DMS153 (cell line): ENCODE results near the gene TMUB1.
"Not testable (repeated sequence)": the region's sequence is repeated elsewhere in the genome, so short reads cannot be mapped to it uniquely, and the experiment has no call there.

Source experiments
- DNase-seq: peaks from one replicate; lab custom pipeline; 2025; lab: John Stamatoyannopoulos, UW

Gene TMUB1

GRCh38 chr7:151053096-151053495 is 30.2 kb downstream of the TMUB1 start:
- DNase-seq = no peak

- no peak for DNase-seq
Measured at GRCh38 chr7:151051108-151051507, 32.2 kb downstream of the TMUB1 start.

- no peak for DNase-seq
Measured at GRCh38 chr7:151048911-151049463, 34.3 kb downstream of the TMUB1 start.

- no peak for DNase-seq
Measured at GRCh38 chr7:151047976-151048815, 35.1 kb downstream of the TMUB1 start, which contains the start of gene ASIC3. Gene ASIC3, plus strand, starts transcription at chr7:151048531. Its CDS starts 355 bp downstream, at chr7:151048886.

GRCh38 chr7:151046603-151047573 is 36.4 kb downstream of the TMUB1 start:
- no peak for DNase-seq

- DNase-seq = no peak
Measured at GRCh38 chr7:151045967-151046366, 37.3 kb downstream of the TMUB1 start.

GRCh38 chr7:151045262-151045661 is 38.0 kb downstream of the TMUB1 start:
- no peak for DNase-seq

- no peak for DNase-seq
Measured at GRCh38 chr7:151043959-151044358, 39.3 kb downstream of the TMUB1 start.

GRCh38 chr7:151043449-151043848 is 39.8 kb downstream of the TMUB1 start:
- DNase-seq = not testable (repeated sequence)

- DNase-seq = no peak
Measured at GRCh38 chr7:151040616-151041375, 42.5 kb downstream of the TMUB1 start.

GRCh38 chr7:151039850-151040548 is 43.3 kb downstream of the TMUB1 start:
- no peak for DNase-seq

GRCh38 chr7:151038951-151039849 is 44.1 kb downstream of the TMUB1 start:
- no peak for DNase-seq

GRCh38 chr7:151035902-151036301 is 47.4 kb downstream of the TMUB1 start:
- no peak for DNase-seq

- DNase-seq = no peak
Measured at GRCh38 chr7:151035026-151035717, 48.1 kb downstream of the TMUB1 start.

- no peak for DNase-seq
Measured at GRCh38 chr7:151034312-151035025, 48.8 kb downstream of the TMUB1 start.

- DNase-seq = no peak
Measured at GRCh38 chr7:151033864-151034249, 49.4 kb downstream of the TMUB1 start.

- DNase-seq = no peak
Measured at GRCh38 chr7:151032936-151033863, 50.1 kb downstream of the TMUB1 start.
